ENCODE data around the gene DDR1.

The DDR1 gene

DNA sequence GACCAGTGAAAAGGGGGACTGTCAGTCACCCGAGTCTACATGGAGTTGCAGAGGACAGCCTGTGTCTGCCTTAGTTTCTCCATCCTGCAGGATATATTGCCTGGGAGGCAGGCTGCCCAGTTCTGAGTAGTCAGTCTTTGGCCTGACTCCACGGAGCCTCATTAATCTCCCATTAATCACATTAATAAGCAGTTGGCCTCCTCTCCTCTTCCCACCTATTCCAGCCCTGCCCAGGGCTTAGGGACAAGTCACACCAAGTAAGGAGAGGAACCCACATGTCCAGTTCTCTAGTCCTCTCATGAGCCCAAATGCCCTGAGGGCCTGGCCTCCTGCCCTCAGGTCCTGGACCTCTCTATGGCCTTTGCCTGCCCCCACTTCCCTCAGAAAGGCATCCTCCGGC is 55.2 kb downstream of the DDR1 start:
- Histone ChIP-seq H3K27me3 (ENCODE audit: control insufficient read depth, insufficient read depth, low read length) (peaks cover 5% of the 10 kb centered on the region), H3K36me3 (ENCODE audit: control insufficient read depth, insufficient read depth, low read length) (no peaks in the 10 kb centered on the region), H3K9ac (ENCODE audit: low read length) (no peak overlapping the region), H3K27ac (ENCODE audit: low read depth, low read length) (no peak overlapping the region), H3K4me1 (ENCODE audit: control insufficient read depth, insufficient read depth, low read length) (no peaks in the 10 kb centered on the region), H3K4me3 (ENCODE audit: low read length) (no peak overlapping the region)

DNA sequence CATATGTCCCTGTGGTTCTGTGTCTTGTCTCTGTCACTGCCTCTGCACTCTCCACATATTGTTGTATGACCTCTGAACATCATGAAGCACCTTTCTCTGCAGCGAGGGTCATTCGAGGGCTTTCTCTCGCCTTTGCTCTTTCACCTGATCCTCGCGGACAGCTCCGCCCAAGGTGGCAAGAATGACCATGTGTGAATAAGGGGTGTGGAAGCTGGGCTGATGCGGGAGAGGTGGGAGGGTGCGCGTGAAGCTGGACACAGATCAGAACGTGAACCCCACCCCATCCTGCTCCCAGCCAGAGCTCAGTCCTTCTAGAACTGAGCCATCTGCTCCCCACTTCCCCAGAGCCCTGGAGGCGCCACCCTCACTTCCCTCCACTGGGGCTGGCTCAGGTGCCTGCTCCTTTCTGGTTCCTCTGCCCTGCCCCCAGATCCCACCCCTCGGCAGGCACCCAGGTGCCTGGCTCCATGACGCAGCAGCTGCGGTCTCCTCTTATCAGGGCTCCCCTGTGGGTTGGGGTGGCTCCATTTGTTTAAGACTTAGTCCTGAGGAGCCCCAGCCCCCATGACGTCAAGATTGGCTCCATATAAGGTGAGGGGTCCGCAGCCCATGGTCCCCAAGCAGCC is 56.2 kb downstream of the DDR1 start, which contains the start of gene MUCL3:
Gene MUCL3, plus strand, starts transcription at position 613 of the 626 bp plus-strand sequence. CDS start 27 bp downstream, outside the sequence.
- Histone ChIP-seq H3K4me1 (ENCODE audit: control insufficient read depth, insufficient read depth, low read length) (no peaks in the 10 kb centered on the region), H3K27ac (ENCODE audit: low read depth, low read length) (no peak within 1 kb of the TSS), H3K4me3 (ENCODE audit: low read length) (no peak within 1 kb of the TSS), H3K36me3 (ENCODE audit: control insufficient read depth, insufficient read depth, low read length) (no peaks in the 10 kb centered on the region), H3K27me3 (ENCODE audit: control insufficient read depth, insufficient read depth, low read length) (peaks cover 5% of the 10 kb centered on the region), H3K9ac (ENCODE audit: low read length) (no peak within 1 kb of the TSS)

DNA sequence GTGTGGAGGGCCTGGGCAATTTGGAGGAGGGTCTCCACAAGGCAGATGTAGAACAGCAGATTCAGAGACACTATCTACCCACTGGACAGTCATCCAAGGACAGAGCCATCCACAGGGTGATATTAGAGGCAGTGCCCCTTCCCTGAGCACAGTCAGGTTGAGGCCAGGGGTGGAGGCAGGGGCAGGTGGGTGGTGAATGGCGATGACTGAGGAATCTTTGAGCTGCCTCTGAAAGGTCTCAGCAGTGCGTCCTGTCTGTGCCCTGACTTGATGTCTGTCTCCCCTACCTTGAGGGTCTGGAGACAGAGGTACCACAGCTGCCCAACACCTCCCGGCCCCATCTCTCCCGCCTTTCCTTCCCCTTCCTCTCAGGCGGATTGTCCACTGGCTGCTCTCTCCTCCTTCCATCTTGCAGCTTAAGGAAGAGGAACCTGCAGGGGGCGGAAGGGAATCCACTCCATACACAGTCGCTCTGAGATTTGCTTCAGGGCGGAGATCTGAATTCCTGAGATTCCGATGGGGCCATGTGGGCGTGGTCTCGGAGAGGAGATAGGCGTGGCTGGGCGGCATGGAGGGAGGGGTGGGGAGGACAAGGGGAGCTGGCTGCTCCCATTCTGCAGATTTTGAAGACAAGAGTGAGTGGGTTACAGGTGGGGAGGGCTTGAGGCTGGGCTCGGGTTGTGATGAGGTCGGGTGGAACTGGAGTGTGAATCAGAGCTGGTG is 58.2 kb downstream of the DDR1 start:
- Histone ChIP-seq H3K4me1 (ENCODE audit: control insufficient read depth, insufficient read depth, low read length) (no peaks in the 10 kb centered on the region), H3K36me3 (ENCODE audit: control insufficient read depth, insufficient read depth, low read length) (no peaks in the 10 kb centered on the region), H3K9ac (ENCODE audit: low read length) (no peak overlapping the region), H3K27me3 (ENCODE audit: control insufficient read depth, insufficient read depth, low read length) (peaks cover 5% of the 10 kb centered on the region), H3K4me3 (ENCODE audit: low read length) (no peak overlapping the region), H3K27ac (ENCODE audit: low read depth, low read length) (no peak overlapping the region)

- H3K9ac ChIP-seq (ENCODE audit: low read length), result no peak overlapping the region
- H3K27ac ChIP-seq (ENCODE audit: low read depth, low read length), result no peak overlapping the region
- H3K4me1 ChIP-seq (ENCODE audit: control insufficient read depth, insufficient read depth, low read length), result no peaks in the 10 kb centered on the region
- H3K36me3 ChIP-seq (ENCODE audit: control insufficient read depth, insufficient read depth, low read length), result no peaks in the 10 kb centered on the region
- no peak overlapping the region for H3K4me3 ChIP-seq (ENCODE audit: low read length)
- peaks cover 5% of the 10 kb centered on the region for H3K27me3 ChIP-seq (ENCODE audit: control insufficient read depth, insufficient read depth, low read length)
Measured at GRCh38 chr6:30944051-30944450, 59.7 kb downstream of the DDR1 start.

- H3K27ac ChIP-seq (ENCODE audit: low read depth, low read length), result no peak overlapping the region
- H3K27me3 ChIP-seq (ENCODE audit: control insufficient read depth, insufficient read depth, low read length), result peaks cover 5% of the 10 kb centered on the region
- no peaks in the 10 kb centered on the region for H3K4me1 ChIP-seq (ENCODE audit: control insufficient read depth, insufficient read depth, low read length)
- H3K9ac ChIP-seq (ENCODE audit: low read length), result no peak overlapping the region
- no peak overlapping the region for H3K4me3 ChIP-seq (ENCODE audit: low read length)
- no peaks in the 10 kb centered on the region for H3K36me3 ChIP-seq (ENCODE audit: control insufficient read depth, insufficient read depth, low read length)
Measured at GRCh38 chr6:30945281-30945680, 61.0 kb downstream of the DDR1 start.

- H3K4me1 ChIP-seq (ENCODE audit: control insufficient read depth, insufficient read depth, low read length), result no peaks in the 10 kb centered on the region
- H3K9ac ChIP-seq (ENCODE audit: low read length), result no peak overlapping the region
- no peaks in the 10 kb centered on the region for H3K36me3 ChIP-seq (ENCODE audit: control insufficient read depth, insufficient read depth, low read length)
- H3K27me3 ChIP-seq (ENCODE audit: control insufficient read depth, insufficient read depth, low read length), result peaks cover 5% of the 10 kb centered on the region
- no peak overlapping the region for H3K4me3 ChIP-seq (ENCODE audit: low read length)
- H3K27ac ChIP-seq (ENCODE audit: low read depth, low read length), result no peak overlapping the region
Measured at GRCh38 chr6:30947231-30947630, 62.9 kb downstream of the DDR1 start.

GRCh38 chr6:30948811-30949210 is 64.5 kb downstream of the DDR1 start:
- no peaks in the 10 kb centered on the region for H3K36me3 ChIP-seq (ENCODE audit: control insufficient read depth, insufficient read depth, low read length)
- no peak overlapping the region for H3K4me3 ChIP-seq (ENCODE audit: low read length)
- H3K27ac ChIP-seq (ENCODE audit: low read depth, low read length), result no peak overlapping the region
- peaks cover 2% of the 10 kb centered on the region for H3K27me3 ChIP-seq (ENCODE audit: control insufficient read depth, insufficient read depth, low read length)
- no peaks in the 10 kb centered on the region for H3K4me1 ChIP-seq (ENCODE audit: control insufficient read depth, insufficient read depth, low read length)
- H3K9ac ChIP-seq (ENCODE audit: low read length), result no peak overlapping the region
